Karpas-422 (cell line): ENCODE results near the gene RAP1B. TPM values are rescaled to one million over a fixed set of nuclear protein-coding genes. Genes with fewer than 3 reads are reported as not detected.
"Not testable (repeated sequence)": the region's sequence is repeated elsewhere in the genome, so short reads cannot be mapped to it uniquely, and the experiment has no call there.

Experiments
- DNase-seq: peaks from one replicate; pipeline ENCODE4 v3.0.0-alpha.2; 2015
- H2AFZ ChIP-seq: fragments of 200-600 bp; sonication (generic); 2 replicates; pipeline ENCODE4 v1.6.1; 2014; ENCODE audit warnings: antibody characterized with exemption, low read length, mixed read lengths
- H3K27ac ChIP-seq: fragments of 200-600 bp; sonication (generic); 2 replicates; pipeline ENCODE4 v1.5.1; 2014; ENCODE audit warnings: mild to moderate bottlenecking, low read length, moderate library complexity
- H3K27me3 ChIP-seq: fragments of 200-600 bp; sonication (generic); 2 replicates; pipeline ENCODE4 v1.6.1; 2014; ENCODE audit warnings: low read length, mixed read lengths
- H3K36me3 ChIP-seq: fragments of 200-600 bp; sonication (generic); 2 replicates; pipeline ENCODE4 v1.6.1; 2014; ENCODE audit warnings: low read length, mixed read lengths; ENCODE audit not compliant: insufficient read depth
- H3K4me1 ChIP-seq: fragments of 200-600 bp; sonication (generic); 2 replicates; pipeline ENCODE4 v1.6.1; 2014; ENCODE audit warnings: mild to moderate bottlenecking, low read length, mixed read lengths
- H3K4me2 ChIP-seq: fragments of 200-600 bp; sonication (generic); 2 replicates; pipeline ENCODE4 v1.6.1; 2014; ENCODE audit warnings: low read length, low read depth, mild to moderate bottlenecking; ENCODE audit not compliant: poor library complexity, severe bottlenecking
- H3K4me3 ChIP-seq: fragments of 200-600 bp; sonication (generic); 2 replicates; pipeline ENCODE4 v1.5.1; 2014; ENCODE audit warnings: mild to moderate bottlenecking, antibody characterized with exemption, low read length, mixed read lengths
- H3K79me2 ChIP-seq: fragments of 200-600 bp; sonication (generic); 2 replicates; pipeline ENCODE4 v1.6.1; 2014; ENCODE audit warnings: mild to moderate bottlenecking, low read length, mixed read lengths
- H3K9ac ChIP-seq: fragments of 200-600 bp; sonication (generic); 2 replicates; pipeline ENCODE4 v1.6.0; 2014; ENCODE audit warnings: low read length
- H3K9me2 ChIP-seq: fragments of 200-600 bp; sonication (generic), shearing (Covaris generic); replicated peaks from 2 replicates; pipeline ENCODE4 v1.6.0; 2014; ENCODE audit warnings: mild to moderate bottlenecking, low read length, moderate library complexity; ENCODE audit not compliant: insufficient read depth
- H3K9me3 ChIP-seq: fragments of 300-700, 200-600 bp; sonication (generic); 2 replicates; pipeline ENCODE4 v1.6.1; 2014; ENCODE audit warnings: low read length, mixed read lengths
- H4K20me1 ChIP-seq: fragments of 200-600 bp; sonication (generic); 2 replicates; pipeline ENCODE4 v1.6.1; 2014; ENCODE audit warnings: mild to moderate bottlenecking, antibody characterized with exemption, low read length, low read depth; ENCODE audit not compliant: insufficient read depth
- total RNA-seq: library from RNA; depleted of rRNA; stranded (reverse); fragments of >200 nt; shearing (Covaris generic); gene quantifications from 2 replicates; pipeline ENCODE4 v1.2.3, GENCODE V29; 2014; ENCODE audit warnings: low replicate concordance

RAP1B gene
- total RNA-seq, 1 experiment from 2014 or later = 153 TPM

GRCh38 chr12:68667896-68668295 is 57.2 kb downstream of the RAP1B start:
- Histone ChIP-seq H4K20me1 (no peaks in the 10 kb centered on the region), H3K4me2 (no peak overlapping the region), H3K9me3 (no peaks in the 10 kb centered on the region), H3K27ac (no peak overlapping the region), H3K79me2 (no peaks in the 10 kb centered on the region), H2AFZ (no peak overlapping the region), H3K4me1 (peaks cover 4% of the 10 kb centered on the region; the same call in 1 of the 2 replicates), H3K9ac (no peak overlapping the region), H3K9me2 (no peaks in the 10 kb centered on the region), H3K36me3 (peaks cover 4% of the 10 kb centered on the region; the same call in 1 of the 2 replicates), H3K4me3 (no peak overlapping the region), H3K27me3 (no peaks in the 10 kb centered on the region)
- no peak for DNase-seq

- Histone ChIP-seq H3K27me3 (no peaks in the 10 kb centered on the region), H3K27ac (no peak overlapping the region), H3K4me3 (no peak overlapping the region), H3K4me2 (no peak overlapping the region), H3K79me2 (no peaks in the 10 kb centered on the region), H3K4me1 (no peaks in the 10 kb centered on the region), H3K9me3 (no peaks in the 10 kb centered on the region), H3K9me2 (no peaks in the 10 kb centered on the region), H2AFZ (no peak overlapping the region), H4K20me1 (no peaks in the 10 kb centered on the region), H3K9ac (no peak overlapping the region), H3K36me3 (no peaks in the 10 kb centered on the region)
- no peak for DNase-seq
Observed at GRCh38 chr12:68671179-68671578, 60.5 kb downstream of the RAP1B start.

- Histone ChIP-seq H3K9me2 (no peaks in the 10 kb centered on the region), H3K36me3 (no peaks in the 10 kb centered on the region), H4K20me1 (no peaks in the 10 kb centered on the region), H3K27ac (no peak overlapping the region), H3K4me1 (peaks cover 6% of the 10 kb centered on the region), H3K9ac (no peak overlapping the region), H3K27me3 (no peaks in the 10 kb centered on the region), H3K79me2 (no peaks in the 10 kb centered on the region), H3K4me2 (no peak overlapping the region), H3K9me3 (no peaks in the 10 kb centered on the region), H2AFZ (no peak overlapping the region), H3K4me3 (no peak overlapping the region)
- DNase-seq = no peak
Observed at GRCh38 chr12:68673788-68674187, 63.1 kb downstream of the RAP1B start.

GRCh38 chr12:68674376-68674775 is 63.7 kb downstream of the RAP1B start:
- no peak overlapping the region for H3K4me3 ChIP-seq
- no peak overlapping the region for H3K9ac ChIP-seq
- 0 out of 2 replicates have a peak overlapping the region, but pooled peaks have one; percentile 12 for H3K27ac ChIP-seq
- H3K4me2 ChIP-seq = no peak overlapping the region
- H3K79me2 ChIP-seq = no peaks in the 10 kb centered on the region
- peaks cover 7% of the 10 kb centered on the region for H3K4me1 ChIP-seq
- no peaks in the 10 kb centered on the region for H4K20me1 ChIP-seq
- no peaks in the 10 kb centered on the region for H3K27me3 ChIP-seq
- no peak overlapping the region for H2AFZ ChIP-seq
- no peaks in the 10 kb centered on the region for H3K9me3 ChIP-seq
- no peak for DNase-seq
- H3K36me3 ChIP-seq = no peaks in the 10 kb centered on the region
- no peaks in the 10 kb centered on the region for H3K9me2 ChIP-seq

GRCh38 chr12:68675101-68675842 is 64.6 kb downstream of the RAP1B start:
- H4K20me1 ChIP-seq = no peaks in the 10 kb centered on the region
- H3K27ac ChIP-seq = 0 out of 2 replicates have a peak overlapping the region, but pooled peaks have one; percentile 12
- H2AFZ ChIP-seq = no peak overlapping the region

GRCh38 chr12:68676854-68677253 is 66.2 kb downstream of the RAP1B start:
- H4K20me1 ChIP-seq, H3K9ac ChIP-seq, H3K4me1 ChIP-seq, H3K4me2 ChIP-seq, H3K36me3 ChIP-seq, DNase-seq, H3K27me3 ChIP-seq, H3K27ac ChIP-seq, H2AFZ ChIP-seq, H3K9me2 ChIP-seq, H3K4me3 ChIP-seq, H3K79me2 ChIP-seq, H3K9me3 ChIP-seq: not testable (repeated sequence)

More at GRCh38 chr12:68675101-68675842, 64.6 kb downstream of the RAP1B start:
- no peaks in the 10 kb centered on the region for H3K36me3 ChIP-seq
- no peak overlapping the region for H3K4me3 ChIP-seq
- no peak overlapping the region for H3K4me2 ChIP-seq
- H3K27me3 ChIP-seq = no peaks in the 10 kb centered on the region
- H3K9me2 ChIP-seq = no peaks in the 10 kb centered on the region
- no peak for DNase-seq
- H3K9ac ChIP-seq = no peak overlapping the region
- H3K9me3 ChIP-seq = no peaks in the 10 kb centered on the region
- peaks cover 7% of the 10 kb centered on the region for H3K4me1 ChIP-seq
- H3K79me2 ChIP-seq = no peaks in the 10 kb centered on the region

- Histone ChIP-seq H3K4me2 (peak overlapping the region; percentile 80), H3K9ac (peak overlapping the region; percentile 83), H3K79me2 (peaks cover 55% of the 10 kb centered on the region), H3K27me3 (no peaks in the 10 kb centered on the region), H3K9me2 (no peaks in the 10 kb centered on the region), H3K4me1 (peaks cover 29% of the 10 kb centered on the region), H3K36me3 (peaks cover 20% of the 10 kb centered on the region; the same call in 1 of the 2 replicates), H2AFZ (peak overlapping the region; percentile 60), H3K27ac (peak overlapping the region; percentile 27; the same call in 1 of the 2 replicates), H4K20me1 (no peaks in the 10 kb centered on the region), H3K9me3 (no peaks in the 10 kb centered on the region), H3K4me3 (peak overlapping the region; percentile 92)
- peak; percentile 45 for DNase-seq
Observed at GRCh38 chr12:68686262-68686594, 75.5 kb downstream of the RAP1B start.

- no peaks in the 10 kb centered on the region for H4K20me1 ChIP-seq
- peak within 1 kb of the TSS; percentile 80 for H3K4me2 ChIP-seq
- H2AFZ ChIP-seq = peak within 1 kb of the TSS; percentile 68
- peak within 1 kb of the TSS; percentile 27; the same call in 1 of the 2 replicates for H3K27ac ChIP-seq
- H3K4me1 ChIP-seq = peaks cover 29% of the 10 kb centered on the region
- DNase-seq = peak; percentile 99
- no peaks in the 10 kb centered on the region for H3K27me3 ChIP-seq
- H3K4me3 ChIP-seq = peak within 1 kb of the TSS; percentile 92
- H3K9me2 ChIP-seq = no peaks in the 10 kb centered on the region
- peaks cover 55% of the 10 kb centered on the region for H3K79me2 ChIP-seq
- peaks cover 23% of the 10 kb centered on the region; the same call in 1 of the 2 replicates for H3K36me3 ChIP-seq
- peak within 1 kb of the TSS; percentile 83 for H3K9ac ChIP-seq
- H3K9me3 ChIP-seq = no peaks in the 10 kb centered on the region
Observed at GRCh38 chr12:68686595-68687521, 76.2 kb downstream of the RAP1B start, which contains the start of gene NUP107. Gene NUP107, plus strand, starts transcription at chr12:68686978. Its CDS starts 88 bp downstream, at chr12:68687066.
